ENCODE data around the gene CATSPER1.

DNA sequence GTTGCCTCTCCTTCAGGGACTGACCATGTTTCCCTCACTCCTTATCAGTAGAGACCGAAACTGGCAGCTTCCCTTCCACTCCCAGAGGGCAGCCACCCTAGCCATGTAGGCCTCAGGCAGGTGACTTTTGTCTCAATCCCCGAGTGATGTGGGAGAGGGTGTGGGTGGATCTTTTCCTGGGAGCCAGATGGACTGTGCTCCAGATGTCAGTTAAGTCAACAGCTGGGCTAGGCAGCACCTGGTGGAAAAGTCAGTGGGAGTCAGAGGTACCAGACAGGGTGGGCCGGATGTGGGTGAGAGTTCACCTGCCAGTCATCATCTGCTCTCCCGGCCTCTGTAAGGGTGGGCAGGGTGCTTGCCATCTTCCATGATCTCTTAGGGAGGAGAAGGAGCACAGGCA, 22.1 kb downstream of the CATSPER1 start:
- no peak for TF ChIP-seq BRCA1 (IDR thresholded peaks at IDR 0.05; ENCODE audit: low read depth, low read length)
- no peak for TF ChIP-seq POLR2A (IDR thresholded peaks at IDR 0.05; ENCODE audit: control extremely low read depth in 1 of 2, low read depth in 2 of 2, low read length in 2 of 2)
- TF ChIP-seq CTCF (IDR thresholded peaks at IDR 0.05; ENCODE audit: control extremely low read depth in 1 of 3, insufficient read depth in 1 of 3, low read depth in 1 of 3, low read length in 3 of 3), result no peak
- no peak for TF ChIP-seq EZH2 (IDR thresholded peaks at IDR 0.05; ENCODE audit: low read depth, low read length, severe bottlenecking)
- TF ChIP-seq SIRT6 (IDR thresholded peaks at IDR 0.05; ENCODE audit: low read length), result no peak
- no peak for TF ChIP-seq RAD21 (IDR thresholded peaks at IDR 0.05 in 1 of 2, conservative IDR thresholded peaks at IDR 0.05 in 1 of 2; ENCODE audit: low read depth in 2 of 2, low read length in 2 of 2)
- no peak for TF ChIP-seq SIX5 (IDR thresholded peaks at IDR 0.05; ENCODE audit: low read depth, low read length)
- TF ChIP-seq EP300 (IDR thresholded peaks at IDR 0.05; ENCODE audit: borderline replicate concordance in 1 of 2, low read depth in 2 of 2, low read length in 2 of 2), result no peak
- TF ChIP-seq POLR2AphosphoS5 (IDR thresholded peaks at IDR 0.05; ENCODE audit: low read depth, low read length), result no peak
- no peak for TF ChIP-seq FOSL1 (IDR thresholded peaks at IDR 0.05; ENCODE audit: insufficient read depth, low read depth, low read length)
- no peak for TF ChIP-seq RBBP5 (IDR thresholded peaks at IDR 0.05; ENCODE audit: borderline replicate concordance, low read depth, low read length)
- TF ChIP-seq TCF12 (IDR thresholded peaks at IDR 0.05; ENCODE audit: low read depth, low read length), result no peak
